Measurements from ENCODE around the gene PER1. TPM values are rescaled to one million over a fixed set of nuclear protein-coding genes. Genes with fewer than 3 reads are reported as not detected.
A peak's percentile ranks its signal among the peaks of the same experiment; 100 is the strongest.

Gene PER1
- polyA plus RNA-seq, 3 donors from 2014 or later: 3.5 to 8.5 (median 4.5) TPM

GRCh38 chr17:8123695-8124349 lies 28.4 kb downstream of the PER1 start, which contains the start of gene HES7:
Gene HES7 (minus strand): TSS chr17:8124106. CDS start chr17:8124084, 22 bp downstream.
- no peak for DNase-seq

GRCh38 chr17:8122924-8123694 lies 29.1 kb downstream of the PER1 start:
- H3K36me3 Mint-ChIP-seq: peaks cover 0 to 3% (median 0%) of the 10 kb centered on the region in 3 donors
- peak overlapping the region in 4 of 6 donors; percentile 20 to 41 (median 22) for H3K27ac Mint-ChIP-seq
- DNase-seq: peak in 1 of 3 donors; percentile 30
- H3K4me3 Mint-ChIP-seq: peak overlapping the region; percentile 79 to 100 (median 91)
- peaks cover 62 to 80% (median 71%) of the 10 kb centered on the region in 3 donors for H3K27me3 Mint-ChIP-seq (ENCODE audit: low read depth in 3 of 3)
- H3K4me1 Mint-ChIP-seq: peaks cover 73 to 86% of the 10 kb centered on the region in 2 donors
- H3K9me3 Mint-ChIP-seq: peaks cover 0 to 8% (median 0%) of the 10 kb centered on the region in 6 donors

More at GRCh38 chr17:8123695-8124349, 28.4 kb downstream of the PER1 start, which contains the start of gene HES7:
- Mint-ChIP-seq H3K4me1 (peaks cover 66 to 78% of the 10 kb centered on the region in 2 donors), H3K4me3 (peak within 1 kb of the TSS; percentile 90 to 100 (median 98)), H3K27me3 (ENCODE audit: low read depth in 3 of 3) (peaks cover 57 to 72% (median 72%) of the 10 kb centered on the region in 3 donors), H3K9me3 (peaks cover 0 to 7% (median 0%) of the 10 kb centered on the region in 6 donors), H3K36me3 (peaks cover 0 to 3% (median 0%) of the 10 kb centered on the region in 3 donors), H3K27ac (peak within 1 kb of the TSS in 5 of 6 donors; percentile 22 to 85 (median 82))

- peak in 1 of 3 donors; percentile 3 for DNase-seq
- Mint-ChIP-seq H3K9me3 (peaks cover 0 to 8% (median 0%) of the 10 kb centered on the region in 6 donors), H3K4me1 (peaks cover 79 to 92% of the 10 kb centered on the region in 2 donors), H3K27me3 (ENCODE audit: low read depth in 3 of 3) (peaks cover 62 to 80% (median 71%) of the 10 kb centered on the region in 3 donors), H3K36me3 (peaks cover 0 to 3% (median 0%) of the 10 kb centered on the region in 3 donors), H3K27ac (peak overlapping the region in 1 of 6 donors; percentile 23), H3K4me3 (peak overlapping the region; percentile 79 to 100 (median 91))
Observed at GRCh38 chr17:8122422-8122923, 29.7 kb downstream of the PER1 start.

- DNase-seq: peak in 2 of 3 donors; percentile 47 to 55
- peak overlapping the region; percentile 79 to 100 (median 91) for H3K4me3 Mint-ChIP-seq
- peaks cover 0 to 8% (median 0%) of the 10 kb centered on the region in 6 donors for H3K9me3 Mint-ChIP-seq
- H3K27ac Mint-ChIP-seq: no peak overlapping the region
- peaks cover 58 to 76% (median 69%) of the 10 kb centered on the region in 3 donors for H3K27me3 Mint-ChIP-seq (ENCODE audit: low read depth in 3 of 3)
- H3K4me1 Mint-ChIP-seq: peaks cover 74 to 89% of the 10 kb centered on the region in 2 donors
- peaks cover 0 to 3% (median 0%) of the 10 kb centered on the region in 3 donors for H3K36me3 Mint-ChIP-seq
Observed at GRCh38 chr17:8121681-8122421, 30.4 kb downstream of the PER1 start.

- peak overlapping the region; percentile 95 to 99 (median 97) for H3K4me3 Mint-ChIP-seq
- peaks cover 0 to 8% (median 0%) of the 10 kb centered on the region in 6 donors for H3K9me3 Mint-ChIP-seq
- H3K36me3 Mint-ChIP-seq: peaks cover 0 to 3% (median 0%) of the 10 kb centered on the region in 3 donors
- no peak for DNase-seq
- H3K27me3 Mint-ChIP-seq (ENCODE audit: low read depth in 3 of 3): peaks cover 57 to 76% (median 70%) of the 10 kb centered on the region in 3 donors
- H3K4me1 Mint-ChIP-seq: peaks cover 74 to 84% of the 10 kb centered on the region in 2 donors
- peak overlapping the region in 2 of 6 donors; percentile 96 to 99 for H3K27ac Mint-ChIP-seq
Observed at GRCh38 chr17:8121407-8121680, 30.9 kb downstream of the PER1 start.

- Mint-ChIP-seq H3K9me3 (peaks cover 0 to 8% (median 0%) of the 10 kb centered on the region in 6 donors), H3K27me3 (ENCODE audit: low read depth in 3 of 3) (peaks cover 55 to 75% (median 69%) of the 10 kb centered on the region in 3 donors)
Observed at GRCh38 chr17:8120520-8121406, 31.4 kb downstream of the PER1 start.

GRCh38 chr17:8119581-8120519 lies 32.4 kb downstream of the PER1 start:
- Mint-ChIP-seq H3K4me3 (peak overlapping the region; percentile 95 to 99 (median 97)), H3K27me3 (ENCODE audit: low read depth in 3 of 3) (peaks cover 47 to 68% (median 62%) of the 10 kb centered on the region in 3 donors), H3K36me3 (peaks cover 0 to 4% (median 3%) of the 10 kb centered on the region in 3 donors), H3K27ac (peak overlapping the region; percentile 78 to 99 (median 88)), H3K9me3 (peaks cover 0 to 8% (median 0%) of the 10 kb centered on the region in 6 donors), H3K4me1 (peaks cover 62 to 69% of the 10 kb centered on the region in 2 donors)
- DNase-seq: peak; percentile 93 to 95 (median 94)

More at GRCh38 chr17:8120520-8121406, 31.4 kb downstream of the PER1 start:
- DNase-seq: no peak
- peaks cover 70 to 78% of the 10 kb centered on the region in 2 donors for H3K4me1 Mint-ChIP-seq
- peaks cover 0 to 3% (median 0%) of the 10 kb centered on the region in 3 donors for H3K36me3 Mint-ChIP-seq
- H3K4me3 Mint-ChIP-seq: peak overlapping the region; percentile 95 to 99 (median 97)
- peak overlapping the region; percentile 78 to 99 (median 88) for H3K27ac Mint-ChIP-seq

GRCh38 chr17:8118769-8119580 lies 33.2 kb downstream of the PER1 start:
- peaks cover 53 to 60% of the 10 kb centered on the region in 2 donors for H3K4me1 Mint-ChIP-seq
- DNase-seq: peak; percentile 87 to 90 (median 88)
- peaks cover 0 to 4% (median 3%) of the 10 kb centered on the region in 3 donors for H3K36me3 Mint-ChIP-seq
- H3K27ac Mint-ChIP-seq: peak overlapping the region; percentile 92 to 99 (median 96)
- peaks cover 0 to 6% (median 0%) of the 10 kb centered on the region in 6 donors for H3K9me3 Mint-ChIP-seq
- H3K27me3 Mint-ChIP-seq (ENCODE audit: low read depth in 3 of 3): peaks cover 44 to 61% (median 60%) of the 10 kb centered on the region in 3 donors
- H3K4me3 Mint-ChIP-seq: peak overlapping the region; percentile 95 to 99 (median 97)

- Mint-ChIP-seq H3K9me3 (peaks cover 0 to 6% (median 0%) of the 10 kb centered on the region in 6 donors), H3K27me3 (ENCODE audit: low read depth in 3 of 3) (peaks cover 38 to 59% (median 58%) of the 10 kb centered on the region in 3 donors), H3K4me1 (peaks cover 46 to 52% of the 10 kb centered on the region in 2 donors), H3K4me3 (peak within 1 kb of the TSS; percentile 95 to 99 (median 97)), H3K27ac (peak within 1 kb of the TSS; percentile 92 to 99 (median 96)), H3K36me3 (peaks cover 0 to 4% (median 3%) of the 10 kb centered on the region in 3 donors)
- peak in 2 of 3 donors; percentile 7 to 45 for DNase-seq
Observed at GRCh38 chr17:8117980-8118768, 34.0 kb downstream of the PER1 start, which contains the start of gene ALOXE3. Gene ALOXE3 (minus strand): TSS chr17:8118514. CDS start chr17:8117990, 524 bp downstream.
